GM19351 (cell line): ENCODE results near the gene ITGBL1.

Experiments used
- ATAC-seq: cut with Tn5 transposase; IDR thresholded peaks from one replicate; pipeline ENCODE4 v1.9.1; 2021; ENCODE audit warnings: mild to moderate bottlenecking, moderate library complexity; ENCODE audit not compliant: unreplicated experiment

Gene ITGBL1, protein sequence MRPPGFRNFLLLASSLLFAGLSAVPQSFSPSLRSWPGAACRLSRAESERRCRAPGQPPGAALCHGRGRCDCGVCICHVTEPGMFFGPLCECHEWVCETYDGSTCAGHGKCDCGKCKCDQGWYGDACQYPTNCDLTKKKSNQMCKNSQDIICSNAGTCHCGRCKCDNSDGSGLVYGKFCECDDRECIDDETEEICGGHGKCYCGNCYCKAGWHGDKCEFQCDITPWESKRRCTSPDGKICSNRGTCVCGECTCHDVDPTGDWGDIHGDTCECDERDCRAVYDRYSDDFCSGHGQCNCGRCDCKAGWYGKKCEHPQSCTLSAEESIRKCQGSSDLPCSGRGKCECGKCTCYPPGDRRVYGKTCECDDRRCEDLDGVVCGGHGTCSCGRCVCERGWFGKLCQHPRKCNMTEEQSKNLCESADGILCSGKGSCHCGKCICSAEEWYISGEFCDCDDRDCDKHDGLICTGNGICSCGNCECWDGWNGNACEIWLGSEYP

GRCh38 chr13:101452519-101453485 is at the start of gene ITGBL1:
ITGBL1 (plus strand) TSS chr13:101452675; CDS start chr13:101452834, 159 bp downstream.
- peak; percentile 92 for ATAC-seq

DNA sequence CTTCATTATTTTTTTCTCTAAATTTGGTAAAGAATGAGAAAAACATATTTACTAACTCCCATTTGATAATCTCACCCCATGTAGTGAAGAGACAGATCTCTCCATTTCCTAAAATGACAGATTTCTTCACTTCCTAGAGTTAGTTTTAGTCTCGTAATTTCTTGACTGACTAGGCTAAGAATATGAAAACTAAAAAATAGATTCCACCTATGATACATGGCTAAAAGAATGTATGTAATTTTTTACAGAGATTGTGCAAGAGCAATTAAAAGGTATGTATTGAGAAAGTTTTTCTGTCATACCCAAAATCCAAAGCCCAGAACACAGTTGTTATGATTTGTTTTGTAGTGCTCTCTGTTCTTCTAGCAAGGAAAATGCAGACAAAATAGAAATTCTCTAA is 45.7 kb upstream of the ITGBL1 start:
- ATAC-seq, result no peak

- ATAC-seq, result no peak
These were observed 44.3 kb upstream of the ITGBL1 start for GRCh38 chr13:101408154-101408553.

DNA sequence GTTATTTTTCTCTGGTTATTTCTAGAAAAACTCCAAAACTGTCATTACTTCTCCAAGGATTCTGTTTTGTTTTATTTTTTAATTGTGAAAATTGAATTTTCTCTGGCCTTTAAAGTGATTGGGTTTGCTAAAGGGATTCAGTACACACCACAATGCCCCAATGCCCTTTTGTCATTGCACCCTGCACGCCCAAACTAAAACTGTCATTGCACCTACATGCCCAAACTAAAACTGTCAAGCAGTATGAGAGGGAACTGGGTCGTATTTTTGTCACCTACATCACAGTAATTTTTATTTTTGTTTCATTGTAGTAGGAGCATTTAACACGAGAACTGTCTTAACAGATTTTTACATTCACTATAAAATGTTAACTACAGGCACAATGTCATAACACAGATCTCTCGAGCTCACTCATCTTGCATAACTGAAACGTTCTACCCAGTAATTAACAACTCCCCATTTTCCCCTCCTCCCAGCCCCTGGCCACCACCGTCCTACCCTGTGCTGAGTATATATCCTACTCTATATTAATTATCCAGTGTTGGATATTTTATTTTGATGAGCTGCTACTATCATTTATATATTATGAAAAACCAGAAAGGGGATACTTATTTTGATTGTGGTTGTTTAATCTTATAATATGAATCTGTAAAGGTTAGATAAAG is 43.4 kb upstream of the ITGBL1 start:
- no peak for ATAC-seq

- ATAC-seq, result no peak
These were observed 40.4 kb upstream of the ITGBL1 start for GRCh38 chr13:101412076-101412475.

DNA sequence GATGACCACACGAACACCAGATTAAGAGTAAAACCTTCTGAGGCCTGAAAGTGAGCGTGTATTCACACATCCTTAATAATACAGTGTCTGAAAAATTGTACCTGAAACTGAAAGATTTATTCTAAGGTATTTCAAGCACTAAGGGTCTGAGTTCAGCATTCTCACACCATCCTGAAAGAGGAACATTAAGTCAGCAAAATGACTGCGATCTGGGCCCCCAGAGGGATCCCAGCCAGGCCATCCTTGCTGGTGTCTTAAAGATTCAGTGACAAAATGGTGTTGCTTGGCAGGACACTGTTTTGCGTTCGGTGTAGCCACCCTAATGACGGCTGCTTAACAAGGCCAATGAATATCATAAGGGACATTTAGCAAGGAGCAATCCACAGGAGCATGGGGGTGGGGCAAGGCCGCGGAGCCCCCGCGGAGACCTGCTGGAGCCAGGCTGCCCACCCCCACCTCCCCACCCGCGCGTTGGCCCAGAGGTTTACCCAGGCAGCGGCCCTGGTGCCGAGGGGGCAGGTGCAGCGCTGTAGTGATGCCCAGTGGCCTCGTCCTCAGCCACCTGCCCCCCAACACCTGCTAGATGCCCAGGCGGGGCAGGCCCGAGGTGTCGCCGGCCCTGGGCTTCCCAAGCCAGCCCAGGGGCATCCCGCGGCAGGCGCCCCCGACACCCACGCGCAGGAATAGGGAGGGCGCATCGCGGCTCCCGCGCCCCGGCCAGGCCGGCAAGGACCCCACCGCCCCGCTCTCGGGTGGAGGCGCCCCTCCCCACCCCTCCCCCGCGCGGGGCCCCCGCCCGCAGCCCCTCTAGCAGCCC is 36.9 kb upstream of the ITGBL1 start:
- peak; percentile 84 for ATAC-seq

GRCh38 chr13:101416181-101417042 is 36.1 kb upstream of the ITGBL1 start, which contains the start of gene NALCN:
NALCN (minus strand) TSS chr13:101416508; CDS start chr13:101399126, 17,382 bp downstream.
- no peak for ATAC-seq

DNA sequence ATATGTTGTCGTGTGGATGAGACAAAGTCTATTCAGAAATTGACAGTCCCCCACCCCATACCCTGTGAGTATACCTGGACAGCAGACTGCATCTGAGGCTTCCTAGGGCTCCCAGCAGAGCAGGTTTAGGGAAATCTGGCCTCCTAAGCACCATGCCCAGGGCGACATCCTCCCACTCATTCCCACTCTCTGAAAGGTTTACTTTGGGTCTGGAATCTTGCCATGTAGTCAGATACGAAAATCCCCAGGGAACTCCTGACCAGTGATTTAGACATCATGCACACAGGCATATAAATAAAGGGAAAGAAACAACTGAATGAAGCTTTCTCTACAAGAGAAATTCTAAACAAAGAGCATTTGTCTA is 35.5 kb upstream of the ITGBL1 start:
- ATAC-seq, result no peak

GRCh38 chr13:101417501-101417900 is 35.0 kb upstream of the ITGBL1 start:
- ATAC-seq, result no peak

DNA sequence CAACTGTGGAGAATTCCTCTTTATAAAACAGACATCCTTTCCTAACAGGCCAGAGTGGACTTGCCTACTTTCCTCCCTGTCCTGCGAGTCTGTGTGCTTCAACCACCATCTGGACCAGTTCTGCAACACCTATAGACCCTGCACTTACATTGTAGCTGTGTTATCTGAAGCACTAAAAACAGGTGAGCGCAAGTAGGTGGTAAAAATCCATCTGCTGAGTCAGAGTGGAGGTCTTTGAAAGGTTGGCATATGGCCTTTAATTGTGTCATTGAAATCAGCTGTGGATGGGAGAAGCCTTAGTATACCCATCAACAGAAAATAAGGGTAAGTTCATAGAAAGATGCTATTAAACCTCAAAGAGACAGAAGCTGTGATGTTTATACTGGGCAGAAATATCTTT is 28.6 kb upstream of the ITGBL1 start:
- no peak for ATAC-seq

- no peak for ATAC-seq
These were observed 27.9 kb upstream of the ITGBL1 start for GRCh38 chr13:101424381-101425155.

GRCh38 chr13:101425156-101425471 is 27.4 kb upstream of the ITGBL1 start:
- ATAC-seq, result no peak

DNA sequence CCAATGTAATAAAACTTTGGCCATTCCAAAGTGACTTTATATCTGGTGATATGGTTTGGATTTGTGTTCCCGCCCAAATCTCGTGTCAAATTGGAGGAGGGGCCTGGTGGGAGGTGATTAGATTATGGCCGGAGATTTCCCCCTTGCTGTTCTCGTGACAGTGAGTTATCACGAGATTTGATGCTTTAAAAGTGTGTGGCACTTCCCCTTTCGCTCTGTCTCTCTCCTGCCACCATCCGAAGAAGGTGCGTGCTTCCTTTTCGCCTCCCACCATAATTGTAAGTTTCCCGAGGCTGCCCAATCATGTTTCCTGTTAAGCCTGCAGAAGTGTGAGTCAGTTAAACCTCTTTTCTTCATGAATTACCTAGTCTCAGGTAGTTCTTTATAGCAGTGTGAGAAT is 26.9 kb upstream of the ITGBL1 start:
- no peak for ATAC-seq

DNA sequence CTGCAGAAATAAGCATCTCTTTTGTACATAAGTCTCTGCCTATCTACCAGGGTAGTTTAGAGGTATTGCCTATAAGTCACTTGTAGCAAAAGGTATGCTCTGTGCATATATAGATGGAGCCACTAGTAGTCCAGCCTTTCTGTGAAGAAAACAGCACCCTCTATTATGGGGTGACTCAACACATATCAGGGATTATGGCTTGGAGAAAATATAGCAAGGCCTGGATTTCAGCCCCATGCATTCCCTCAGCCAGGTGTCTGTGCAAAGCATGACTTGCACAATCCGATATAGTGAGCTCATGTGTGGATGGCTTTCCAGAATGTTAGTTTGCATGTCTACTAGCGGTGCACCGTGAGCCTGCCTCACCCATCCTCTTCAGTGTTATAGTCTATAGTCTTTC is 22.7 kb upstream of the ITGBL1 start:
- ATAC-seq, result no peak

GRCh38 chr13:101433895-101434294 is 18.6 kb upstream of the ITGBL1 start:
- no peak for ATAC-seq

DNA sequence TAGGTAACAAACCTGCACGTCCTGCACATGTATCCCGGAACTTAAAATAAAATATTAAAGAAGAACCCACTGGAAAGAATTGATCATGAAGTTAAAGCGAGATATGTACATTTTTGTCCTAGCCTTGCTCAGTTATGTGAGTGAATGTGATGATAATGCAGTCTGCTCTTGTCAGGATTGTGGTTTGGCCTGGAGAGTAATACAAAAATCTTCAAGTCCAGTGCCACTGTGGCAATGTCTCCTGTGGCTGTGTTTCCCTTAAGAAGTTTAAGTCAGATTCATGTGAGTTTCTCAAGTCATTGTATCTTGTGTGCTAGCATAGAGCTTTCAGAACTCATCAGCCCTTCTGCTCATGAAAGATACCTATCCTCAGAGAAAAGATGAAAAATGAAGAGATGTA is 18.0 kb upstream of the ITGBL1 start:
- ATAC-seq, result no peak

DNA sequence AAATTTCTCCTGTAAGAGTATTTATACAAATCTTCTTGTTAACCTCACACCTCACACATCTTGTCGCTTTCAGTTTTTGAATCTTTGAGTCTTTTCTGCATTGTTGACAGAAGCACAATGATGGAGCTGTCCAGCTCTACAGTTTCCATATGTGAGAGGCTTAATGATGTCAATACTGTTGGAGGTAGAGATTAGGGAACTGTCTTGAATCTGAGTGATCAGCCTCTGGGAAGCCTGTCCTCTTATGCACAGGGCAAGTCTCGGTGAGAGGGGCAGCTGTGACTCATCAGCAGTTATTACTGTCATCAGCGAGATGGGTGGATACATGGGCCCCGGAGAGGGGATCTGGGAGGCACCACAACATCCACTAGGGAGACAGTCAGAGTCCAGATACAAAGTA is 4.6 kb upstream of the ITGBL1 start:
- no peak for ATAC-seq
